HG03135 (cell line): ENCODE results near the gene FURIN.
"Not testable (repeated sequence)": the region's sequence is repeated elsewhere in the genome, so short reads cannot be mapped to it uniquely, and the experiment has no call there.

ENCODE experiments used
- ATAC-seq: cut with Tn5 transposase; IDR thresholded peaks from one replicate; pipeline ENCODE4 v1.9.1; 2021; ENCODE audit warnings: mild to moderate bottlenecking, moderate library complexity; ENCODE audit not compliant: unreplicated experiment

Gene FURIN

DNA sequence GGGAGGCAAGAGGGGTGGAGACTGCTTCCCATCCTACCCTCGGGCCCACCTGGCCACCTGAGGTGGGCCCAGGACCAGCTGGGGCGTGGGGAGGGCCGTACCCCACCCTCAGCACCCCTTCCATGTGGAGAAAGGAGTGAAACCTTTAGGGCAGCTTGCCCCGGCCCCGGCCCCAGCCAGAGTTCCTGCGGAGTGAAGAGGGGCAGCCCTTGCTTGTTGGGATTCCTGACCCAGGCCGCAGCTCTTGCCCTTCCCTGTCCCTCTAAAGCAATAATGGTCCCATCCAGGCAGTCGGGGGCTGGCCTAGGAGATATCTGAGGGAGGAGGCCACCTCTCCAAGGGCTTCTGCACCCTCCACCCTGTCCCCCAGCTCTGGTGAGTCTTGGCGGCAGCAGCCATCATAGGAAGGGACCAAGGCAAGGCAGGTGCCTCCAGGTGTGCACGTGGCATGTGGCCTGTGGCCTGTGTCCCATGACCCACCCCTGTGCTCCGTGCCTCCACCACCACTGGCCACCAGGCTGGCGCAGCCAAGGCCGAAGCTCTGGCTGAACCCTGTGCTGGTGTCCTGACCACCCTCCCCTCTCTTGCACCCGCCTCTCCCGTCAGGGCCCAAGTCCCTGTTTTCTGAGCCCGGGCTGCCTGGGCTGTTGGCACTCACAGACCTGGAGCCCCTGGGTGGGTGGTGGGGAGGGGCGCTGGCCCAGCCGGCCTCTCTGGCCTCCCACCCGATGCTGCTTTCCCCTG is 13.8 kb downstream of the FURIN start:
- ATAC-seq = no peak

DNA sequence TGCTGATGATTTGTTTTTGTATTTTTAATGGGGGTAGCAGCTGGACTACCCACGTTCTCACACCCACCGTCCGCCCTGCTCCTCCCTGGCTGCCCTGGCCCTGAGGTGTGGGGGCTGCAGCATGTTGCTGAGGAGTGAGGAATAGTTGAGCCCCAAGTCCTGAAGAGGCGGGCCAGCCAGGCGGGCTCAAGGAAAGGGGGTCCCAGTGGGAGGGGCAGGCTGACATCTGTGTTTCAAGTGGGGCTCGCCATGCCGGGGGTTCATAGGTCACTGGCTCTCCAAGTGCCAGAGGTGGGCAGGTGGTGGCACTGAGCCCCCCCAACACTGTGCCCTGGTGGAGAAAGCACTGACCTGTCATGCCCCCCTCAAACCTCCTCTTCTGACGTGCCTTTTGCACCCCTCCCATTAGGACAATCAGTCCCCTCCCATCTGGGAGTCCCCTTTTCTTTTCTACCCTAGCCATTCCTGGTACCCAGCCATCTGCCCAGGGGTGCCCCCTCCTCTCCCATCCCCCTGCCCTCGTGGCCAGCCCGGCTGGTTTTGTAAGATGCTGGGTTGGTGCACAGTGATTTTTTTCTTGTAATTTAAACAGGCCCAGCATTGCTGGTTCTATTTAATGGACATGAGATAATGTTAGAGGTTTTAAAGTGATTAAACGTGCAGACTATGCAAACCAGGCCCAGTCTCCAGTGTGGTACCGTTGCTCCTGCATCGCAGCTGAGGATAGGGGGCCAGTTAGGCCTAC is 14.6 kb downstream of the FURIN start:
- ATAC-seq = no peak

DNA sequence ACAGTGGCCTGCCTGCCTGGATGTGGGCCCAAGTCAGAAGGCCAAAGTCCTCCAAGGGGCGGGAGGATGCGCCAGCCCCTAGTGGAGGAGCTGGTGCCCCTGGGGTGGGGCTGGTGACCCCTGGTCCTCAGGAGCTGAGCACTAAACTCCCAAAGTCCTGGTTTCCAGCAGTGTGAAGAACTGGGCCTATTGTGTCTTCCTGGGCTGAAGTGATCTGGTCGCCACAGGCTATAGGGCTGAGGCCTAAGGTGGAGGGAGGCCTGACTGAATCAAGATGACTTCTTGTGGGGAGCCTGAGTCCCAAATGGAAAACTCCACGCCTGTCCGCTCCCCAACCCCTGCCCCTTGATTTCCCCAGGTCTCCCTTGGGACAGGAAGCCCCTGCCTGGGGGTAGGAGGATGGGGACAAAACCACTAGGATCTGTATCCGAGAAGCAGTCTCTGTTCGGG is 15.2 kb downstream of the FURIN start:
- no peak for ATAC-seq

DNA sequence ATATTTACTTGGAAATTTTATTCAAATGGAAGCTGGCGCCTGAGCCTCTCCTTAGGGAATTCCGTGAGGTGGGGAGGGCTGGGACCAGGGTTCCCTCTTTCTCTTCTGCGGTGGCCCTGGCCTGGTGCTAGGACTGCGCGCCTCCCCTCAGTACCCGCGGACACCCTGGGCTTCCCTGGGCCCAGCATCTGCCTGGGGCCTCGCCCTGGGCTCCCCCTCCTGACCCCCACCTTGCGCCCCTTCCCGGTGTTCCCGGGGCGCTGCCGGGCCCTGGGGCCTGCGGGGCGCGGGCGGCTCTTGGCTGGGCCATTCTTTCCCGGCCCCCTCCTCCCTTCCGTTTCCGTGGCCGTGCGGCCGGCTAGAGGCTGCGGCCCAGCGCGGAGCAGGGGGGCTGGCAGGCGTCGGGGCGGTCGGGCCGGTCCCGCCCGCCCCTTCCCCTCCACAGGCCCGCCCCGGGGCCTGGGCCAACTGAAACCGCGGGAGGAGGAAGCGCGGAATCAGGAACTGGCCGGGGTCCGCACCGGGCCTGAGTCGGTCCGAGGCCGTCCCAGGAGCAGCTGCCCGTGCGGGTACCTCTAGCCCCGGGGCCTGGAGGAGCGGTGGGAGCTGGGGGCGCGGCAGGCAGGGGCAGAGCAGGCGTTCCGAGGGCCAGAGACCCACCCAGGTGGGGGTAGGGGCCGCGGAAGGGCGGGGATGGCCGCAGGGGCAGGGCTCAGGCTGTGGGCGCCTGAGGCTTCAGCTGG is 15.8 kb downstream of the FURIN start, which contains the start of gene FES:
TSS of gene FES (plus strand) at position 529 of the 743 bp plus-strand sequence. CDS start 542 bp downstream, outside the sequence.
- ATAC-seq = no peak

DNA sequence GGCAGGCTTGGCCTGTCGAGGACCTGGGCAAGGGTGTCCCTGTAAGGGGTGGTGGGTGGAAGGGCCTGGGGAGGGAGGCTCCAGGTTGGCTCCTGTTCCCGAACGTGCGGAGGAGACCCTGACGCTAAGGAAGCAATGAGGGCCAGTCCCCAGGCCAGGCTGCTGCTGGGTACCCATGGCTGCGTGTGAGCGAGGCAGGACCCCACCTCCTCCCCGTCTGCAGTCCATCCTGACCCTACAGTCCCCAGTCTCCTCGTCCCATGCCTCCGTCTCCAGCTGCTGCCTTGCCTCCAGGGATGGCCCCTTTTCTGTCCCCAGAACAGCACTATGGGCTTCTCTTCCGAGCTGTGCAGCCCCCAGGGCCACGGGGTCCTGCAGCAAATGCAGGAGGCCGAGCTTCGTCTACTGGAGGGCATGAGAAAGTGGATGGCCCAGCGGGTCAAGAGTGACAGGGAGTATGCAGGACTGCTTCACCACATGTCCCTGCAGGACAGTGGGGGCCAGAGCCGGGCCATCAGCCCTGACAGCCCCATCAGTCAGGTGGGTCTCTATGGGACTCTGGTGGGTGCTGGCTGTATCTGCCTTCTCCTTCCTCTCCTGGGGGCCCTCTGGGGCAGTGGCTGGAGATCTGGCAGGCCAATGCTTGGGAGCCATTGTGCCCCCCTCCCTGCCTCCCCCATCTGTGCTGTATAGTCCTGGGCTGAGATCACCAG is 16.5 kb downstream of the FURIN start:
- ATAC-seq = no peak

DNA sequence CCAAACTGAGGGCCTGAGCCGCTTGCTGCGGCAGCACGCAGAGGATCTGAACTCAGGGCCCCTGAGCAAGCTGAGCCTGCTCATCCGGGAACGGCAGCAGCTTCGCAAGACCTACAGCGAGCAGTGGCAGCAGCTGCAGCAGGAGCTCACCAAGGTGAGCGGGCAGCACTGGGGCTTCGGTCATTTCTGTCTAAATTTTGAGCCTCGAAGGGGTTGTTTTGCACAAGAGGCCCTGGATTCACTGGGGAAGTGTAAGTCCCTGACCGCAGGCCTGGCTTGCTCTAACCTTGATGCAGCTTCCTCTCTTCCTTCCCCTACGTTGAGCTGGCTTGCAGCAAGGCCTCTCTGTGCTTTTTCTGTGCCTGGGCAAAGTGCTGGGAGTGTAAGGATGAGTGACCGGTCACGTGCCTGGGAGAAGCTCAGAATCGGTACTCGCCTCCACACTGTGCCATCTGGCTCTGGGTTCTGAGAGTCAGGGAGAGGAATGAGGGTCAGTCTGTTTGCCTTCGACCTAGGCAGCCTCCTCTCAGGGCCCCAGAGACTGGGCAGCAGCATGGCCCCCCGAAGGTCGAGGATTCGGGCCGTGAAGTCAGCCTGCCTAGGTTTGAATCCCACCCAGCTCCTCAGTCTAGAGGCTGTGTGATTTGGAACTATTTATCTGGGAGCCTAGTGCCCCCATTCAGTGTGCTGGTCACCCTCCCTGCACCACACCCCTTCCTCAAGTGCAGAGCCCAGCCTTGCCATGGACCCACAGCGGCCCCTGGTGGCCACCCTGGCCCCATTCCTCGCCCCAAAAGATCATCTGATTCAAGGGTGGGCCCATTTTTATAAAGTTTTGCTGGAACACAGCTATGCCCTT is 17.3 kb downstream of the FURIN start:
- ATAC-seq = peak; percentile 41

DNA sequence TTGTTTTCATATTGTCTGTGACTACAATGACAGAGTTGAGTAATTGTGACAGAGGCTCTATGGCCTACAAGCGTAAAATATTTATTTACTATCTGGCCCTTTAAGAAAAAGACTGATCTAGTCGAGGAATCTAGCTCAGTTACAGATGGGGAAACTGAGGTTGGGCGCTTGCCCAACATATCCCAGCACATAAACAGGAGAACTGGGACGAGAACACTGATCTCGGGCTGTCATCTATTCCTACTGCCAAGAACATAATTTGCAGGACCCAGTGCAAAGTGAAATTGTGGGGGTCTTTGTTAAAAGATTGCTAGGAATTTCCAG is 17.9 kb downstream of the FURIN start:
- ATAC-seq = no peak

DNA sequence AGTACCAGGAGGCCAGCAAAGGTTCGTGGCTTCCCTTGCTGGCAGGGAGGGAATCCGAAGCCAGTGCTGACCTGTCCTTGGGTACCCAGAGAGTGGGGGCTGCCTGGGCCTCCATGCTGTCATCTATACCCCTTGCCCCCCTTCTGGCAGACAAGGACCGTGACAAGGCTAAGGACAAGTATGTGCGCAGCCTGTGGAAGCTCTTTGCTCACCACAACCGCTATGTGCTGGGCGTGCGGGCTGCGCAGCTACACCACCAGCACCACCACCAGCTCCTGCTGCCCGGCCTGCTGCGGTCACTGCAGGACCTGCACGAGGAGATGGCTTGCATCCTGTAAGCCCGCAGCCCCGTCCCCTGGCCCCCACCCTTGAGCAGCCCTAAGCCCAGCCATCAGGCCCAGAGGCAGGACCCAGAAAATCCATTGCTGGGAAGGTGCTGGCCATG is 18.7 kb downstream of the FURIN start:
- no peak for ATAC-seq

DNA sequence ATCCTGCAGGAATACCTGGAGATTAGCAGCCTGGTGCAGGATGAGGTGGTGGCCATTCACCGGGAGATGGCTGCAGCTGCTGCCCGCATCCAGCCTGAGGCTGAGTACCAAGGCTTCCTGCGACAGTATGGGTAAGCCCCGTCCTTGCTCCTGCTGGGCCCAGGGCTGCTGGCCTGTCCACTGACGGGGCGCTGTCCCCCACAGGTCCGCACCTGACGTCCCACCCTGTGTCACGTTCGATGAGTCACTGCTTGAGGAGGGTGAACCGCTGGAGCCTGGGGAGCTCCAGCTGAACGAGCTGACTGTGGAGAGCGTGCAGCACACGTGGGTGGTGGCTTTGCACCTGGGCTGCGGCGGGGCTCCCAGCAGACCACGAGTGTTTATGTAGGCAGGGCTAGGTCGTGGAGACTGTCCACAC is 20.9 kb downstream of the FURIN start:
- no peak for ATAC-seq

DNA sequence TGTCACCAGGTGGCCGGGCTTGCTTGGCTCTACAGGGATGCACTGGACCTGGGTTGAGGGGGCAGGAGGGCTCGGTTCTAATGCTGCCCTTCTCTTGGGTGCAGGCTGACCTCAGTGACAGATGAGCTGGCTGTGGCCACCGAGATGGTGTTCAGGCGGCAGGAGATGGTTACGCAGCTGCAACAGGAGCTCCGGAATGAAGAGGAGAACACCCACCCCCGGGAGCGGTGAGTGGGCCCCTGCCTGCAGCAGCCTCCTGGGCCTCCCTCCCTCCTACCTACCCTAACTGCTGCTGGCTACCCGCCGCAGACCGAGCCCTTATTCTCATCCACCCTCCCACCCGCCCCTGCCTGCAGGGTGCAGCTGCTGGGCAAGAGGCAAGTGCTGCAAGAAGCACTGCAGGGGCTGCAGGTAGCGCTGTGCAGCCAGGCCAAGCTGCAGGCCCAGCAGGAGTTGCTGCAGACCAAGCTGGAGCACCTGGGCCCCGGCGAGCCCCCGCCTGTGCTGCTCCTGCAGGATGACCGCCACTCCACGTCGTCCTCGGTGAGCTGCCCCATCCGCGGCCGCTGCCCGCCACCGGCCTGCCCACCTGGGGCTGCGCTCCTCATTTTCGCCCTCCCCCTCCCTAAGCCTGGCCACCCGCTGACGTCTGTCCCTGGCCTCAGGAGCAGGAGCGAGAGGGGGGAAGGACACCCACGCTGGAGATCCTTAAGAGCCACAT is 21.5 kb downstream of the FURIN start:
- ATAC-seq = no peak

DNA sequence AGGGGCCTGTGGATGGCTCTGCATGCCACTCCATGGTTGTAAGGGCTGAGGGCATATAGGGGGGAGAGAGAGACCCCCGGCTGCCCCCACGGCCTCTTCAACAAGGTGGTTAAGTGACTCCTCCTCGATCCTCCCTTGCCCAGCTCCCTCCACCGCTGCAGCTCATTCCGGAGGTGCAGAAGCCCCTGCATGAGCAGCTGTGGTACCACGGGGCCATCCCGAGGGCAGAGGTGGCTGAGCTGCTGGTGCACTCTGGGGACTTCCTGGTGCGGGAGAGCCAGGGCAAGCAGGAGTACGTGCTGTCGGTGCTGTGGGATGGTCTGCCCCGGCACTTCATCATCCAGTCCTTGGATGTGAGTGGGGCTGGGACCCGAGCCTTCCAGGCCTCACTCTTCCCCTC is 22.5 kb downstream of the FURIN start:
- no peak for ATAC-seq

DNA sequence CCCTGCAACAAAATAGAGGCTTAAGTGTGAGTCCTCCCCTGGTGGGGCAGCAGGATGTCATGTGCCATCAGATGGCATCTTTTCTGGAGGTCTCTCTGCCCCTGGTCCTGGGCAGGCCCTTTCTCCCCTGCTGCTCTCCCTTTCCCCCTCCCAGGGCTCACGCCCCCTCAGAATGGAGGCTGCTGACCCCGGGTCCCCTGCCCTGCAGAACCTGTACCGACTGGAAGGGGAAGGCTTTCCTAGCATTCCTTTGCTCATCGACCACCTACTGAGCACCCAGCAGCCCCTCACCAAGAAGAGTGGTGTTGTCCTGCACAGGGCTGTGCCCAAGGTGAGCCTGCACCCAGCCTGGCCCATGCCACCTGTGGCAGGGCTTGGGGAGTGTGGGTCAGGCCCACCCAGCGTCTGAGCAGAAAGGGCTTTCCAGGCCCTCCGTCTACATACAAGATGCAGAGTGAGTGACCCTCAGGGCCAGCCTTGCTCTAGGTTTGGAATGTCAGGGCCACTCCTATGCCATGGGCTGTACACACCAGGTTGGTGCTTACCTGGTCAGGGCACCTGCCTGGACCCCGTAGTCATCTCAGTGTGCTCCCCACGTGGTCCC is 23.1 kb downstream of the FURIN start:
- no peak for ATAC-seq

DNA sequence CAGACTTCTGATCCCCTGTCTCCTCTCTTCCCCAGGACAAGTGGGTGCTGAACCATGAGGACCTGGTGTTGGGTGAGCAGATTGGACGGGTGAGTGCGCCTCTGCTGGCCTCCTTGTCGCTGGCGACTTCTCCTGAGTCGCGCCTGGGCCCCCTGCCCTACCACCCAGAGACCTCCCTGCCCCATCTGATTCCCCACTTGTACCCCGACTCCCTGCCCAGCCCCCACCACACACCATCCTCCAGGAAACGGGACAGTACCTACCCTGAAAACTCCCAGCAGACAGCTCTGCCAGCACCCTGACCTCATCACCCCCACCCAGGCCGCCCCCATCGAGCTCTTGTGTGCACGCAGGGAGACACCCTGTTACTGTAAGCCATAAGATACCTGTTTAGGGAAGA is 23.6 kb downstream of the FURIN start:
- ATAC-seq = no peak

DNA sequence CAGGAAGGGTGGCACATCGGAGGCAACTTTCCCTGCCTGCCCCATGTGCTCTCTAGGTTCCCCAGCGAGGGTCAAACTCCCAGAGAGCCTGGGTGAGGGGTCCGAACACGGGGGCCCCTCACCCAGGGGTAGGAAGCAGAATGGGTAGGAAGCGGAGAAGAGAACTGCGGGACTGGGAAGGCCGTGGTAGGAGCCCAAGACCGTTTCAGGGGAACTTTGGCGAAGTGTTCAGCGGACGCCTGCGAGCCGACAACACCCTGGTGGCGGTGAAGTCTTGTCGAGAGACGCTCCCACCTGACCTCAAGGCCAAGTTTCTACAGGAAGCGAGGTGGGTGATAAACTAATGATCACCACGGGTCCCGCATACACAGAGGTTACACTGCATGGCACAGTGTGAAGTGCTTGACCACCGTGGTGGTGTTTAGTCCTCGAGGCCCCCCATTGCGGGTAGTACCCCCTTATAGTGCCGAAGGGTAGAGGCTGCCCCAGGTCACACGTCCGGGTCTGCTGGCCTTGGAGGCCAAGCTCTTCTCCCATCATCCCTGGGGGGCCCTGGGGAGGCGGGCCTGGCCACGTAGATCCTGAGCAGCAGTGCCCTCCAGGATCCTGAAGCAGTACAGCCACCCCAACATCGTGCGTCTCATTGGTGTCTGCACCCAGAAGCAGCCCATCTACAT is 24.2 kb downstream of the FURIN start:
- no peak for ATAC-seq

DNA sequence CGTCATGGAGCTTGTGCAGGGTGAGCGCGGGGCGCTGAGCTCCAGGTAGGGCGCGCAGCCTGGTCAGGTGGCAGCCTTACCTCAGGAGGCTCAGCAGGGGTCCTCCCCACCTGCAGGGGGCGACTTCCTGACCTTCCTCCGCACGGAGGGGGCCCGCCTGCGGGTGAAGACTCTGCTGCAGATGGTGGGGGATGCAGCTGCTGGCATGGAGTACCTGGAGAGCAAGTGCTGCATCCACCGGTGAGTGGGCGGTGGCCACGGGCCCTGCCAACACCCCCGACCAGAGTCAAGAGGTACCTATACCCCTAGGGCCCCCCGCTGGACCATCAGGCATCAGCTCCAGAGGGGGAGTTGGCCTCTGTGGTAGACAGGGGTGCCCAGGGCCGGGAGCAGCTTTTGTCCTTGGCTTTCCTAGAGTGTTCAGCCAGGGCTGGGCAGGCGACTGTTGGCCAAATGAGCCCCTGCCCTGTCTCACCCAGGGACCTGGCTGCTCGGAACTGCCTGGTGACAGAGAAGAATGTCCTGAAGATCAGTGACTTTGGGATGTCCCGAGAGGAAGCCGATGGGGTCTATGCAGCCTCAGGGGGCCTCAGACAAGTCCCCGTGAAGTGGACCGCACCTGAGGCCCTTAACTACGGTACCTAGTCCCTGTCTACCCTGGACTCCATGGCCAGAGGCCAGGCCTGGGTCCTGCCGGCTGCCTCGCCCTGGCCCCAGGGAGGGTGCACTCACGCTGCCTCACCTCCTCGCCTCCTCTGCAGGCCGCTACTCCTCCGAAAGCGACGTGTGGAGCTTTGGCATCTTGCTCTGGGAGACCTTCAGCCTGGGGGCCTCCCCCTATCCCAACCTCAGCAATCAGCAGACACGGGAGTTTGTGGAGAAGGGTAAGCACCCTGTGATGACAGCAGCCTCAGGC is 25.0 kb downstream of the FURIN start:
- ATAC-seq = no peak

DNA sequence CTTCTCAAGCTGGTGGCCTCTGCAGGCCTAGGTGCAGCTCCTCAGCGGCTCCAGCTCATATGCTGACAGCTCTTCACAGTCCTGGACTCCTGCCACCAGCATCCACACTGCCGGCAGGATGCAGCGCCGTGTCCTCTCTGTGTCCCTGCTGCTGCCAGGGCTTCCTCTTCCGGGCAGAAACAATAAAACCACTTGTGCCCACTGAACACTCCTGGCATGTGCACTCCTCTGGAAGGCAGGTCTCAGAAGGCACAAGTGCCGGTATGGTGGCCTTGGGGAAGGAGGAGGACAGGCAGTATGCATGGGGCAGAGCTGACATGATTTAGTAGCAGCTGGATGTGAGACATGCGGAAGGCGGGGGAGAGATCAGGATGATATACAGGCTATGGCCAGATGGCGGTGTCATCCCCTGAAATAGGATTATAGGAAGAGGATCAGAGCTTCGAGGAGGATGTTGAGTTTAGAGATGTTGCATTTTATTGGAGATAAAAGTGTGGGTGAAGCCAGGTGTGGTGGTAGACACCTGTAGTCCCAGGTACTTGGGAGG is 27.3 kb downstream of the FURIN start:
- ATAC-seq = no peak

DNA sequence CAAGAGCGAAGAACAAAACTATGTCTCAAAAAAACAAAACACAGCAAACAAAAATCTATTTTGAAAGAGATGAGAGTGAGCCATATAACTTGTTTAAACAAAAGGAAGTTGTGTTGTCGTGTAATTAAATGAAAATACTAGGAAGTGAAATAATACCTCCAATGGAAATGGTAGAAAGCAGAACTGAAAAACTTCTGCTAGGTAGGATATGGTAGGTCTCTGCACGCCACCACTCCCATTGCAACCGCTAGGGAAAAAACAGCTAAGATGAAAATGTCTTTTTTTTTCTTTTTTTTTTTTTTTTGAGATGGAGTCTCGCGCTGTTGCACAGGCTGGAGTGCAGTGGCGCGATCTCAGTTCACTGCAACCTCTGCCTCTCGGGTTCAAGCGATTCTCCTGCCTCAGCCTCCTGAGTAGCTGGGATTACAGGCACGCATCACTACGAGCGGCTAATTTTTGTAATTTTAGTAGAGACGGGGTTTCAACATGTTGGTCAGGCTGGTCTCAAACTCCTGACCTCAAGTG is 28.8 kb downstream of the FURIN start:
- not testable (repeated sequence) for ATAC-seq
